GM10266 (cell line): ENCODE measurements around the gene CTNNBIP1.

Source experiments
- DNase-seq: peaks from one replicate; pipeline ENCODE4 v3.0.0; 2012; ENCODE audit errors: extremely low spot score
- TF ChIP-seq, protein P1 (sequence below): IDR thresholded peaks from 2 replicates; pipeline ENCODE4 v1.5.1; 2012; ENCODE audit warnings: mild to moderate bottlenecking, low read depth; ENCODE audit not compliant: control insufficient read depth, insufficient read depth; ENCODE audit errors: missing control alignments

Gene CTNNBIP1

DNA sequence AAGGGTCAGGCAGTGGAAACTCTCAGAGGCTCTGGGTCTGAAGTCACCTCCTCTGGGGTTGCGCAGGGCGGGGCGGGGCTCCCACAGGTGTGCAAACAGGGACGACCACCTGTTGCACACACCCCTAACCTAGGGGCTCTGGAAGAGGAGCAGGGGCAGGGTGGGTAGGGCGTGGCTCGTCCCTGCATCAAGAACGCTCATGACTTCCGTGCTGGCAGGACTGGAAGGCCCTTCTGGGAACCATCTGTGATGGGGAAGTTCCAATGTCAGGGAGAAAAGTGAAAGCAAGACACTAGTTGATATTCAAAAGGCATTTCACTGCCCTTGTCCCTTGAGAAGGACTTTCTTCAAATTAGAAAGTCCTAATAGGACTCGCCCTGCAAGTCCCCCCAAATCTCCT is 64.2 kb downstream of the CTNNBIP1 start:
- TF ChIP-seq, protein P1, sequence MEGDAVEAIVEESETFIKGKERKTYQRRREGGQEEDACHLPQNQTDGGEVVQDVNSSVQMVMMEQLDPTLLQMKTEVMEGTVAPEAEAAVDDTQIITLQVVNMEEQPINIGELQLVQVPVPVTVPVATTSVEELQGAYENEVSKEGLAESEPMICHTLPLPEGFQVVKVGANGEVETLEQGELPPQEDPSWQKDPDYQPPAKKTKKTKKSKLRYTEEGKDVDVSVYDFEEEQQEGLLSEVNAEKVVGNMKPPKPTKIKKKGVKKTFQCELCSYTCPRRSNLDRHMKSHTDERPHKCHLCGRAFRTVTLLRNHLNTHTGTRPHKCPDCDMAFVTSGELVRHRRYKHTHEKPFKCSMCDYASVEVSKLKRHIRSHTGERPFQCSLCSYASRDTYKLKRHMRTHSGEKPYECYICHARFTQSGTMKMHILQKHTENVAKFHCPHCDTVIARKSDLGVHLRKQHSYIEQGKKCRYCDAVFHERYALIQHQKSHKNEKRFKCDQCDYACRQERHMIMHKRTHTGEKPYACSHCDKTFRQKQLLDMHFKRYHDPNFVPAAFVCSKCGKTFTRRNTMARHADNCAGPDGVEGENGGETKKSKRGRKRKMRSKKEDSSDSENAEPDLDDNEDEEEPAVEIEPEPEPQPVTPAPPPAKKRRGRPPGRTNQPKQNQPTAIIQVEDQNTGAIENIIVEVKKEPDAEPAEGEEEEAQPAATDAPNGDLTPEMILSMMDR: no peak
- no peak for DNase-seq

DNA sequence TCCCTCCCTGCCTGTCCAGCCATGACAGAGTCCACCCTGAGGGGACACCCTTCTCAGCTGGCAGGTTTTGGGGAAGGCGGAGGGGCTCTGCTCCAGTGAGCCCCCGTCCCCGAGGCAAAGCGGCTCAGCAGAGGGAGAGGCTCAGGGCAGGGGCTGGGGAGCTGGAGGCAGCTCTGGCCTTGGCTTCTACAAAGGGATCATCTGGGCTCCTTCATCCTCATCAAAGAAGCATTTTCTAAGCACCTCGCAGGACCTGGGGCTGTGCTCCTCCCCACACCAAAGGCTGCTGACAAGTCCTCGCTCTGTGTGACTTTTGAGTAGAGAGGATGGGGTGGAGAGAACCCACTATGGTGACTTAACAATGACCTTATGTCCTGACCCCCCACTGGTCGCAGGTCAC is 65.3 kb downstream of the CTNNBIP1 start:
- TF ChIP-seq, protein P1: no peak
- DNase-seq: no peak

DNA sequence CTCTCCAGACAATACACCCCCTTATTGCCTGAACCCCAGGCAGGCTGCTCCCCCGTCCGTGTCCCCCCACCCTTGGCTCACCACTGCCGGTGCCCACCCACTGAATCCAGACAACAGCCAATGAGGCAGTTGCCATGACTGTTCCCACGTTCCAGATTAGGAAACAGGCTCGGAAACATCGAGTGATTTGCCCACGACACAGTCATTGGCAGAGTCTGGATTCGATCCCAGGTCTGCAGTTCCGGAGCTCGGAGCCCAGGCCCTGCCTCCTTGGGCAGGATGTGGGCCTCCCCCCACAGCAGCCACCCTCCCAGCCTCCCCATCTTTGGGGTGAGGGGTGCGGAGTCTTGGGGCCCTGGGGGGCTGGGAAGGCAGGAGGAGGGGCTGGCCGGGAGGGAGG is 66.0 kb downstream of the CTNNBIP1 start:
- TF ChIP-seq, protein P1: no peak
- DNase-seq: no peak

DNA sequence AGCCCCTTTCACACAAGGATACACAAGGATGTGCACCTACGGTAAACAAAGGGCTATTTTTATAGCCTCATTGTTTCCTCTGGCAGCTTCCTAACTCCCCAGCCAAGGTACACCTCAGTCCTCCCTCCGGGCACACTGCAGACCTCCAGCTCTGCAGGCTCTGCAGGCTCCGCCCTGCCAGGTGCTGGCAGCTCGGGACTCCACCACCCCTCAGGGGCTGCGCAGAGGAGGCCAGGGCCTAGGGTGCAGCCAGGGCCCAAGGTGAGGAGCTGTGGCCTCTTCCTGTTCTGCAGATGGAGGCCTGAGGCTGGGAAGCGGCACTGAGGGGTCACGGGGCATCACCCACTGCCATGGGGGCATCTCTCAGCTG is 66.5 kb downstream of the CTNNBIP1 start:
- DNase-seq: no peak
- TF ChIP-seq, protein P1: no peak

DNA sequence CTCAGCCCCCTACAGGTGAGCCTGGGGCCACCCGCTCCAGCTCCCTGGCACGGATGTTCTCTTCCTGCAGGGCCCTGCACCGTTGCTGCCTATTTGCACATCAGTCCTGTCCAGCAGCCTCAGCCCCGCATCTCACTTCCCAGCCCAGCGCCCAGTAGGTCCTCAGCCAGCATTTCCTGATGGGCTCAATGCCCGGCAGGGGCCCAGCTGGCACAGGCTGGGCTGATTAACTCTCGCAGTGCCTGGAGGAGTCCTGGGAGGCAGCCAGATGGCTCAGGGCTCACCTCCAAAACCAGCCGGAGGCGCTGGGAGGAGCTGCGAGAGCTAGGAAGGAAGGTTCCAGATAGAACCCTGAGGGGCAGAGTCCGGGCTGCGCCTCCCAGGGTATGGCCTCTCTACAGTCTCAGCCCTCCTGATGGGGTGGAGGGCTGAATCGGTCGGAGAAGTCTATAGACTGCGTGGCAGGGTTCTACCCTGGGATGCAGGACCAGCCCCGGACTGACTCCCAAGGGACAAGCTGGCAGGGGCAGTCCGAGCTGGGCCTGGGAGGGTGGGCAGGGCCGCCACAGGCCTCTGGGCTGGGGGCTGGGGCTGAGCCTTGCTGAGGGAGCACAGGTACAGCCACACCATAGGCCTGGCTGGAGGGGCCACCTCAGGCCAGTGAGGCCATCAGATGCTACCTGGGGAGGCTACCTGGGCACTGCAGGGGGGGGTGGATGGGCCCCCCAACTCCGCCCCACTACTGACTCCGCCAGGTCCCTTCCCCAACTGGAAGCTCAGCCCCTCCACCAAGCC is 67.1 kb downstream of the CTNNBIP1 start:
- DNase-seq: no peak
- TF ChIP-seq, protein P1: no peak

DNA sequence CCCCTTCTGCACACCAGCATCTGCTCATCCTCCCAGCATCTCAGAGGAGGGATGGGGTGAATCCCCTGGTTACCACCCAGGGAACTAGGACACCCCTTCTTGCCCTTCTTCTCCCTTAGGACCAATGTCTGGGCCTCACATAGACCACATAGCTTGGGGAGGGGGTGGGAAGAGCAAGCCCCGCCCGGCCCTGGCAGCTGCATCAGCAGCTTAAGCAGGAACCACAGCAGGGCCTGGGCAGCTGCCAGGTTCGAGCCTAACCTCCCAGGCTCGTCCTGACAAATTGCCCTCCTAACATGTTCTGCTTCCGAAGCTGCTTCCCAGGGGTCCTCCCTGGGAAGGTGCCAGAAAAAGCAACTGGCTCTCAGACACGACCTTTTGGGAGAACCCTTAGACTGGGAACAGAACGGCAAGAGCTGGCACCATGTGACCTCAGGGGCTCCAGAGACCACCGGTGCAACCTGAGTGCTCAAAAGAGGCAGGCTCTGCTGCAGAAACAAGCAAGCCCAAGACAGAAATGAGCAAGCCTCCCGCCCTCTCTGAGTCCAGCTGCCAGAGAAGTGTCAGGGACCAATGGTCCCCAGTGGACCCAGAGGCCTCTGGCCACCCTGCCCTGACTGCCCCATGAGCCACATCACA is 67.9 kb downstream of the CTNNBIP1 start:
- DNase-seq: no peak
- TF ChIP-seq, protein P1: no peak

DNA sequence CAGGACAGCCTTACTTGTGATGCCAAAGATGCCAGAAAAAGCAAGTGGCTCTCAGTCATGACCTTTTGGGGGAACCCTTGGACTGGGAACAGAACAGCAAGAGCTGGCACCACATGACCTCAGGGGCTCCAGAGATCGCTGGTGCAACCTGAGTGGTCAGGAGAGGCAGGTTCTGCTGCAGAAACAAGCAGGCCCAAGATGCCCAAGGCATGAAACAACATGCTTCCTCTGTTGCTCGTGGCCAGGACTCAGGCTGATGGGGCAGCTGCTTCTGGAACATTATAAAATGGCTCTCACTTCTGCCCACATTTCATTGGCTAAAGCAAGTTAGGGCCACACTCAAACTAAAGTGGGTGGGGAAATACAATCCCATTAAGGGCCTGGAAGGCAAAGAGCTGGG is 68.6 kb downstream of the CTNNBIP1 start:
- TF ChIP-seq, protein P1: no peak
- no peak for DNase-seq
